K562 (cell line): Measurements from ENCODE around the gene CBX1. TPM values are rescaled to one million over a fixed set of nuclear protein-coding genes. Genes with fewer than 3 reads are reported as not detected.

ENCODE experiments used
- EP300 ChIP-seq: IDR thresholded peaks from 2 replicates; pipeline ENCODE4 v1.6.1; 2012; ENCODE audit warnings: low read length, improper control_type of control experiment
- FIP1L1 ChIP-seq: fragments of 200-400 bp; formaldehyde crosslinking; IDR thresholded peaks from 2 replicates; pipeline ENCODE4 v1.6.1; 2018; ENCODE audit warnings: mild to moderate bottlenecking, low read depth, low read length; ENCODE audit not compliant: poor library complexity, severe bottlenecking
- FOXJ2 ChIP-seq: fragments of 200-800 bp; sonication (Bioruptor generic); IDR thresholded peaks from 2 replicates; pipeline ENCODE4 v1.6.1; 2016; ENCODE audit warnings: missing genetic modification characterization, missing compliant biosample characterization
- HCFC1 ChIP-seq: IDR thresholded peaks from 2 replicates; pipeline ENCODE4 v1.6.1; 2012; ENCODE audit warnings: low read depth, low read length, improper control_type of control experiment
- MBD2 ChIP-seq: sonication (generic); IDR thresholded peaks from 2 replicates; pipeline ENCODE4 v1.6.1; 2016; ENCODE audit warnings: low read depth, borderline replicate concordance
- NCOA6 ChIP-seq: fragments of 450-650 bp; IDR thresholded peaks from 2 replicates; pipeline ENCODE4 v1.6.1; 2017; ENCODE audit warnings: mild to moderate bottlenecking
- SREBF1 ChIP-seq: fragments of 150-350 bp; IDR thresholded peaks from 2 replicates; pipeline ENCODE4 v1.6.1; 2014; ENCODE audit warnings: antibody characterized with exemption, low read depth, low read length, borderline replicate concordance
- polyA plus RNA-seq, 8 experiments: library from polyadenylated mRNA; depleted of rRNA in 4 of 8; stranded (reverse) in 5 of 8; unstranded in 3 of 8; fragments of >200 nt; fragmentation: Nextera tagmentation in 2 of 8; fragmentation: Illumina TruSeq in 1 of 8; extraction: Ambion mirVana in 2 of 8; extraction: Trizol in 1 of 8; gene quantifications; 2 replicates each; pipeline versions ENCODE4 v1.2.1 to v1.2.3, GENCODE V29; 2011 to 2014; ENCODE audit warnings: inconsistent platforms in 1 of 8, missing spikeins in 1 of 8
- total RNA-seq, 7 experiments: library from RNA; depleted of rRNA in 6 of 7; stranded (reverse); fragments of >200 nt in 6 of 7; fragmentation: Illumina TruSeq in 2 of 7; extraction: Trizol in 2 of 7; gene quantifications; 2 replicates each; pipeline versions ENCODE4 v1.2.1 to v1.2.3, GENCODE V29; 2011 to 2021; ENCODE audit warnings: low replicate concordance in 1 of 7
- TF ChIP-seq, protein P1 (sequence below), 2 experiments: fragments of 450-650 bp; IDR thresholded peaks; 2 replicates each; pipeline ENCODE4 v1.6.1; 2016; ENCODE audit warnings: mild to moderate bottlenecking in 2 of 2, borderline replicate concordance in 1 of 2, low read depth in 1 of 2, moderate library complexity in 1 of 2
- TF ChIP-seq, protein P2 (sequence below): sonication (generic); formaldehyde crosslinking; IDR thresholded peaks from 2 replicates; pipeline ENCODE4 v1.8.0; 2022; ENCODE audit warnings: mild to moderate bottlenecking, missing genetic modification reagents, borderline replicate concordance
- TF ChIP-seq, protein P3 (sequence below), 2 experiments: IDR thresholded peaks; 2 replicates each; pipeline ENCODE4 v1.6.1; 2012; ENCODE audit warnings: improper control_type of control experiment in 2 of 2, low read depth in 2 of 2, low read length in 2 of 2, borderline replicate concordance in 1 of 2

The CBX1 gene
- total and polyA plus RNA-seq, 9 of the 15 experiments (the other 6 are each of a cell fraction or from before 2014, with no cell fraction given) = 10.6 to 95.7 (median 52.7) TPM

DNA sequence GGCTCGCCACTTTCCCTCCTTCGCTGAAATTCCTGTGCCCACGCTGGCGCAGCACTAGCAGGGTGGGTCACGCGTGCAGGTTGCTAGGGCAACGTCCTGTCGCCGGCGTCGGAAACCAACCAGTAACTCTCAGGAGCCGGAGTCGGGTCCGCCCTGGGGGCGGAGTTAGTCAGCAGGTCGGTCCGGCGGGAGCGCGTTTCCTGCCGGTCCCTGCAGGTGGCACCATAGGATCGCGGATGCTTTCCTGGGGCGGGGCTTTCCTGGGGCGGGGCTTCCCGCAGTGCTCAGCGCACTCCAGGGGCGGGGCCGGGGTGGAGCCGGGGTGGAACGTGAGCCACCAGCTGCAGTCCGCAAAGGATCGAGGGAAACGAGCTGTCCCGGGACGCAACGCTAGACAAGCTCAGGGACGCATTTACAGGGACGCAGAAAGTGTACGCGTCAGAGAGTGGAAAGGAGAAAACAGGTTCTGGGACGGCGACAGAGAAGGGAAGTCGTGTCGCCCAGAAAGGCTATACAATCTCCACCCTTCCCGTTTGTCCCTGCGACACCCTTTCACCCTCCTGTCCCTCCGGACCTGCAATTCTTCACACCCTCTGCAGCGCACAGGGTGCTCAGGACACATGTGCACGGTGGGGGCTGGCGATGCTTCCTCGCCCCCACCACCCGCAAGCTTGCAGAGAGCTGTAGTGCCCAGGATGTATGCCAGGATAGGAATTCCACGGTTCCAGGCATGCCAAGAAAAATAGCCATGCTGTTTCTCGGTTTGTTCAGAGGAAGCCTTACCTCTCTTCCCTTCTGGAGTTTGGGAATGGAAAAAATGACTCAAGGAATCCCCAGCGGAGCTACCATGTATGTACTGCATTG lies 76.0 kb downstream of the CBX1 start (continued):
- TF ChIP-seq, protein P1, sequence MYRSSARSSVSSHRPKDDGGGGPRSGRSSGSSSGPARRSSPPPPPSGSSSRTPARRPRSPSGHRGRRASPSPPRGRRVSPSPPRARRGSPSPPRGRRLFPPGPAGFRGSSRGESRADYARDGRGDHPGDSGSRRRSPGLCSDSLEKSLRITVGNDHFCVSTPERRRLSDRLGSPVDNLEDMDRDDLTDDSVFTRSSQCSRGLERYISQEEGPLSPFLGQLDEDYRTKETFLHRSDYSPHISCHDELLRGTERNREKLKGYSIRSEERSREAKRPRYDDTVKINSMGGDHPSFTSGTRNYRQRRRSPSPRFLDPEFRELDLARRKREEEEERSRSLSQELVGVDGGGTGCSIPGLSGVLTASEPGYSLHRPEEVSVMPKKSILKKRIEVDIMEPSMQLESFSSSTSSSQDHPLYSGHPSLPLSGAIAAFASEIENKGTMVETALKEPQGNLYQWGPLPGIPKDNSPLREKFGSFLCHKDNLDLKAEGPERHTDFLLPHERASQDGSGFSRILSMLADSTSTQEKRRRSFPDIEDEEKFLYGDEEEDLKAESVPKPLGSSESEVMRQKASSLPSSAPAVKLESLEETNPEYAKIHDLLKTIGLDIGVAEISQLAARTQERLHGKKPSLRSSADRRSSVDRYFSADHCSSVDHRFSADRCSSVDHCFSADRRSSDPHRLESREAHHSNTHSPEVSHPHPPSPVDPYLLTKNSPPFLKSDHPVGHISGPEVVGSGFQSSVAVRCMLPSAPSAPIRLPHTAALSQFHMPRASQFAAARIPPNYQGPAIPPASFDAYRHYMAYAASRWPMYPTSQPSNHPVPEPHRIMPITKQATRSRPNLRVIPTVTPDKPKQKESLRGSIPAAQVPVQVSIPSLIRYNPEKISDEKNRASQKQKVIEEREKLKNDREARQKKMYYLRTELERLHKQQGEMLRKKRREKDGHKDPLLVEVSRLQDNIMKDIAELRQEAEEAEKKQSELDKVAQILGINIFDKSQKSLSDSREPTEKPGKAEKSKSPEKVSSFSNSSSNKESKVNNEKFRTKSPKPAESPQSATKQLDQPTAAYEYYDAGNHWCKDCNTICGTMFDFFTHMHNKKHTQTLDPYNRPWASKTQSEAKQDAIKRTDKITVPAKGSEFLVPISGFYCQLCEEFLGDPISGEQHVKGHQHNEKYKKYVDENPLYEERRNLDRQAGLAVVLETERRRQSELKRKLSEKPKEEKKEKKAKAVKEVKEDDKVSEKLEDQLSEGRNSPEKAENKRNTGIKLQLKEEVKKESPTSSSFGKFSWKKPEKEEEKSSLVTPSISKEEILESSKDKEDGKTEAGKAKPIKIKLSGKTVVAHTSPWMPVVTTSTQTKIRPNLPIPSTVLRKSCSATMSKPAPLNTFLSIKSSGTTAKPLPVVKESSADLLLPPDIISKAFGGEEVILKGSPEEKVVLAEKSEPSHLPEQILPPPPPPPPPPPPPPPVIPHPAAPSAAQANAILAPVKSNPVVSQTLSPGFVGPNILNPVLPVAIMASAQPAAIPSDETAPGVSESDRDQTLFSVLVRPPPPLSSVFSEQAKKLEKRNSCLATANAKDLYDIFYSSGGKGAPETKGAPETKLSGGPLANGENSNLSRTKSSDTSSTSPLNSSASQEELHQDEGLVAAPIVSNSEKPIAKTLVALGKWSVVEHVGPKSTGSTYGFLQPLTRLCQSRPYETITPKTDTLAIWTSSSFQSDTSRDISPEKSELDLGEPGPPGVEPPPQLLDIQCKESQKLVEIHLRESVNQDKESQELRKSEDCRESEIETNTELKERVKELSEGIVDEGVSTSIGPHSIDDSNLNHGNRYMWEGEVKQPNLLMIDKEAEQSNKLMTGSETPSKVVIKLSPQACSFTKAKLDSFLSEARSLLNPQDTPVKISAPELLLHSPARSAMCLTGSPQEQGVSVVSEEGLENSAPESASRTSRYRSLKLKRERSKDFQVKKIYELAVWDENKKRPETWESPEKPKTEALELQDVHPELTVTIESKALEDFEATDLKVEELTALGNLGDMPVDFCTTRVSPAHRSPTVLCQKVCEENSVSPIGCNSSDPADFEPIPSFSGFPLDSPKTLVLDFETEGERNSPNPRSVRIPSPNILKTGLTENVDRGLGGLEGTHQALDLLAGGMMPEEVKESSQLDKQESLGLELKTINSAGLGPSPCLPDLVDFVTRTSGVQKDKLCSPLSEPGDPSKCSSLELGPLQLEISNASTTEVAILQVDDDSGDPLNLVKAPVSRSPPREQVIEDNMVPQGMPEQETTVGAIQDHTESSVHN (IDR thresholded peaks at IDR 0.05; ENCODE audit: borderline replicate concordance in 1 of 2, low read depth in 1 of 2) = no peak
- TF ChIP-seq SREBF1 (peak; percentile 37; the same call in 1 of the 2 replicates), FIP1L1 (no peak), MBD2 (no peak), EP300 (no peak), HCFC1 (peak; percentile 33), NCOA6 (no peak), FOXJ2 (tag) (peak; percentile 52; the same call in 1 of the 2 replicates)
- TF ChIP-seq, protein P2, sequence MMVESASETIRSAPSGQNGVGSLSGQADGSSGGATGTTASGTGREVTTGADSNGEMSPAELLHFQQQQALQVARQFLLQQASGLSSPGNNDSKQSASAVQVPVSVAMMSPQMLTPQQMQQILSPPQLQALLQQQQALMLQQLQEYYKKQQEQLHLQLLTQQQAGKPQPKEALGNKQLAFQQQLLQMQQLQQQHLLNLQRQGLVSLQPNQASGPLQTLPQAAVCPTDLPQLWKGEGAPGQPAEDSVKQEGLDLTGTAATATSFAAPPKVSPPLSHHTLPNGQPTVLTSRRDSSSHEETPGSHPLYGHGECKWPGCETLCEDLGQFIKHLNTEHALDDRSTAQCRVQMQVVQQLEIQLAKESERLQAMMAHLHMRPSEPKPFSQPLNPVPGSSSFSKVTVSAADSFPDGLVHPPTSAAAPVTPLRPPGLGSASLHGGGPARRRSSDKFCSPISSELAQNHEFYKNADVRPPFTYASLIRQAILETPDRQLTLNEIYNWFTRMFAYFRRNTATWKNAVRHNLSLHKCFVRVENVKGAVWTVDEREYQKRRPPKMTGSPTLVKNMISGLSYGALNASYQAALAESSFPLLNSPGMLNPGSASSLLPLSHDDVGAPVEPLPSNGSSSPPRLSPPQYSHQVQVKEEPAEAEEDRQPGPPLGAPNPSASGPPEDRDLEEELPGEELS (CRISPR knock-in tag) = 0 out of 2 replicates have a peak, but pooled peaks have one; percentile 78
- TF ChIP-seq, protein P3, sequence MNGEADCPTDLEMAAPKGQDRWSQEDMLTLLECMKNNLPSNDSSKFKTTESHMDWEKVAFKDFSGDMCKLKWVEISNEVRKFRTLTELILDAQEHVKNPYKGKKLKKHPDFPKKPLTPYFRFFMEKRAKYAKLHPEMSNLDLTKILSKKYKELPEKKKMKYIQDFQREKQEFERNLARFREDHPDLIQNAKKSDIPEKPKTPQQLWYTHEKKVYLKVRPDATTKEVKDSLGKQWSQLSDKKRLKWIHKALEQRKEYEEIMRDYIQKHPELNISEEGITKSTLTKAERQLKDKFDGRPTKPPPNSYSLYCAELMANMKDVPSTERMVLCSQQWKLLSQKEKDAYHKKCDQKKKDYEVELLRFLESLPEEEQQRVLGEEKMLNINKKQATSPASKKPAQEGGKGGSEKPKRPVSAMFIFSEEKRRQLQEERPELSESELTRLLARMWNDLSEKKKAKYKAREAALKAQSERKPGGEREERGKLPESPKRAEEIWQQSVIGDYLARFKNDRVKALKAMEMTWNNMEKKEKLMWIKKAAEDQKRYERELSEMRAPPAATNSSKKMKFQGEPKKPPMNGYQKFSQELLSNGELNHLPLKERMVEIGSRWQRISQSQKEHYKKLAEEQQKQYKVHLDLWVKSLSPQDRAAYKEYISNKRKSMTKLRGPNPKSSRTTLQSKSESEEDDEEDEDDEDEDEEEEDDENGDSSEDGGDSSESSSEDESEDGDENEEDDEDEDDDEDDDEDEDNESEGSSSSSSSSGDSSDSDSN (IDR thresholded peaks at IDR 0.05; ENCODE audit: borderline replicate concordance in 1 of 2, low read depth in 2 of 2, low read length in 2 of 2) = no peak
